ENCODE measurements around the gene LPP.
"Not testable (repeated sequence)": the region's sequence is repeated elsewhere in the genome, so short reads cannot be mapped to it uniquely, and the experiment has no call there.

Gene LPP

GRCh38 chr3:188408831-188409230, 254.9 kb downstream of the LPP start:
- DNase-seq (ENCODE audit: low spot score in 2 of 2): no peak
- Histone ChIP-seq H3K4me3 (no peak overlapping the region), H3K36me3 (replicated peaks) (no peaks in the 10 kb centered on the region), H3K27me3 (ENCODE audit: low read depth) (no peaks in the 10 kb centered on the region), H3K9me3 (no peaks in the 10 kb centered on the region), H3K4me1 (no peaks in the 10 kb centered on the region)
- in situ Hi-C loops (cut with MboI; ENCODE audit: low sequenced_read_pairs): no loop called here

- Histone ChIP-seq H3K27me3 (ENCODE audit: low read depth) (no peaks in the 10 kb centered on the region), H3K36me3 (replicated peaks) (no peaks in the 10 kb centered on the region), H3K4me3 (no peak overlapping the region), H3K9me3 (no peaks in the 10 kb centered on the region), H3K4me1 (no peaks in the 10 kb centered on the region)
- no peak for DNase-seq (ENCODE audit: low spot score in 2 of 2)
- in situ Hi-C loops (cut with MboI; ENCODE audit: low sequenced_read_pairs): no loop called here
Observed at GRCh38 chr3:188411750-188412149, 257.8 kb downstream of the LPP start.

- Histone ChIP-seq H3K9me3 (no peaks in the 10 kb centered on the region), H3K36me3 (replicated peaks) (no peaks in the 10 kb centered on the region), H3K4me3 (no peak overlapping the region), H3K27me3 (ENCODE audit: low read depth) (no peaks in the 10 kb centered on the region), H3K4me1 (no peaks in the 10 kb centered on the region)
- in situ Hi-C loops (cut with MboI; ENCODE audit: low sequenced_read_pairs): no loop called here
- no peak for DNase-seq (ENCODE audit: low spot score in 2 of 2)
Observed at GRCh38 chr3:188415196-188415595, 261.2 kb downstream of the LPP start.

GRCh38 chr3:188416041-188416440, 262.1 kb downstream of the LPP start:
- DNase-seq (ENCODE audit: low spot score in 2 of 2): no peak
- no peaks in the 10 kb centered on the region for H3K9me3 ChIP-seq
- H3K27me3 ChIP-seq (ENCODE audit: low read depth): no peaks in the 10 kb centered on the region
- H3K4me1 ChIP-seq: no peaks in the 10 kb centered on the region
- H3K4me3 ChIP-seq: no peak overlapping the region
- no peaks in the 10 kb centered on the region for H3K36me3 ChIP-seq (replicated peaks)
- in situ Hi-C loops (cut with MboI; ENCODE audit: low sequenced_read_pairs): no loop called here

- no peaks in the 10 kb centered on the region for H3K4me1 ChIP-seq
- no peaks in the 10 kb centered on the region for H3K27me3 ChIP-seq (ENCODE audit: low read depth)
- in situ Hi-C loops (cut with MboI; ENCODE audit: low sequenced_read_pairs): no loop called here
- no peaks in the 10 kb centered on the region for H3K36me3 ChIP-seq (replicated peaks)
- no peaks in the 10 kb centered on the region for H3K9me3 ChIP-seq
- DNase-seq (ENCODE audit: low spot score in 2 of 2): no peak
- no peak overlapping the region for H3K4me3 ChIP-seq
Observed at GRCh38 chr3:188417271-188417696, 263.3 kb downstream of the LPP start.

- no peak for DNase-seq (ENCODE audit: low spot score in 2 of 2)
- no peaks in the 10 kb centered on the region for H3K36me3 ChIP-seq (replicated peaks)
- in situ Hi-C loops (cut with MboI; ENCODE audit: low sequenced_read_pairs): no loop called here
- H3K4me3 ChIP-seq: no peak overlapping the region
- H3K27me3 ChIP-seq (ENCODE audit: low read depth): no peaks in the 10 kb centered on the region
- H3K9me3 ChIP-seq: no peaks in the 10 kb centered on the region
- no peaks in the 10 kb centered on the region for H3K4me1 ChIP-seq
Observed at GRCh38 chr3:188417766-188418165, 263.8 kb downstream of the LPP start.

GRCh38 chr3:188421151-188421821, 267.3 kb downstream of the LPP start:
- Histone ChIP-seq H3K36me3 (replicated peaks) (no peaks in the 10 kb centered on the region), H3K9me3 (no peaks in the 10 kb centered on the region), H3K27me3 (ENCODE audit: low read depth) (no peaks in the 10 kb centered on the region), H3K4me1 (no peaks in the 10 kb centered on the region), H3K4me3 (no peak overlapping the region)
- no peak for DNase-seq (ENCODE audit: low spot score in 2 of 2)
- in situ Hi-C loops (cut with MboI; ENCODE audit: low sequenced_read_pairs): no loop called here

GRCh38 chr3:188421836-188422540, 268.0 kb downstream of the LPP start:
- Histone ChIP-seq H3K4me1 (no peaks in the 10 kb centered on the region), H3K4me3 (no peak overlapping the region), H3K36me3 (replicated peaks) (no peaks in the 10 kb centered on the region), H3K9me3 (no peaks in the 10 kb centered on the region), H3K27me3 (ENCODE audit: low read depth) (no peaks in the 10 kb centered on the region)
- no peak for DNase-seq (ENCODE audit: low spot score in 2 of 2)
- in situ Hi-C loops (cut with MboI; ENCODE audit: low sequenced_read_pairs): no loop called here

GRCh38 chr3:188427981-188428380, 274.0 kb downstream of the LPP start:
- in situ Hi-C loops (cut with MboI; ENCODE audit: low sequenced_read_pairs); H3K36me3 ChIP-seq (replicated peaks); H3K9me3 ChIP-seq; H3K4me1 ChIP-seq; DNase-seq (ENCODE audit: low spot score in 2 of 2); H3K4me3 ChIP-seq; H3K27me3 ChIP-seq (ENCODE audit: low read depth): not testable (repeated sequence)

GRCh38 chr3:188431040-188431439, 277.1 kb downstream of the LPP start:
- no peak for DNase-seq (ENCODE audit: low spot score in 2 of 2)
- Histone ChIP-seq H3K36me3 (replicated peaks) (no peaks in the 10 kb centered on the region), H3K4me3 (no peak overlapping the region), H3K9me3 (no peaks in the 10 kb centered on the region), H3K4me1 (no peaks in the 10 kb centered on the region), H3K27me3 (ENCODE audit: low read depth) (no peaks in the 10 kb centered on the region)
- in situ Hi-C loops (cut with MboI; ENCODE audit: low sequenced_read_pairs): no loop called here

GRCh38 chr3:188431553-188431952, 277.6 kb downstream of the LPP start:
- in situ Hi-C loops (cut with MboI; ENCODE audit: low sequenced_read_pairs): no loop called here

GRCh38 chr3:188432802-188433520, 279.0 kb downstream of the LPP start:
- Histone ChIP-seq H3K4me3 (no peak overlapping the region), H3K9me3 (no peaks in the 10 kb centered on the region), H3K27me3 (ENCODE audit: low read depth) (no peaks in the 10 kb centered on the region), H3K36me3 (replicated peaks) (no peaks in the 10 kb centered on the region), H3K4me1 (no peaks in the 10 kb centered on the region)
- in situ Hi-C loops (cut with MboI; ENCODE audit: low sequenced_read_pairs): no loop called here
- no peak for DNase-seq (ENCODE audit: low spot score in 2 of 2)

More at GRCh38 chr3:188431553-188431952, 277.6 kb downstream of the LPP start:
- H3K4me3 ChIP-seq: no peak overlapping the region
- DNase-seq (ENCODE audit: low spot score in 2 of 2): no peak
- no peaks in the 10 kb centered on the region for H3K4me1 ChIP-seq
- H3K9me3 ChIP-seq: no peaks in the 10 kb centered on the region
- no peaks in the 10 kb centered on the region for H3K27me3 ChIP-seq (ENCODE audit: low read depth)
- H3K36me3 ChIP-seq (replicated peaks): no peaks in the 10 kb centered on the region

GRCh38 chr3:188433521-188434150, 279.7 kb downstream of the LPP start:
- Histone ChIP-seq H3K4me3 (no peak overlapping the region), H3K9me3 (no peaks in the 10 kb centered on the region), H3K27me3 (ENCODE audit: low read depth) (no peaks in the 10 kb centered on the region), H3K4me1 (no peaks in the 10 kb centered on the region), H3K36me3 (replicated peaks) (no peaks in the 10 kb centered on the region)
- in situ Hi-C loops (cut with MboI; ENCODE audit: low sequenced_read_pairs): no loop called here
- no peak for DNase-seq (ENCODE audit: low spot score in 2 of 2)

GRCh38 chr3:188434594-188434993, 280.6 kb downstream of the LPP start:
- no peaks in the 10 kb centered on the region for H3K27me3 ChIP-seq (ENCODE audit: low read depth)
- in situ Hi-C loops (cut with MboI; ENCODE audit: low sequenced_read_pairs): no loop called here
- no peaks in the 10 kb centered on the region for H3K4me1 ChIP-seq
- no peak overlapping the region for H3K4me3 ChIP-seq
- no peaks in the 10 kb centered on the region for H3K9me3 ChIP-seq
- no peak for DNase-seq (ENCODE audit: low spot score in 2 of 2)
- H3K36me3 ChIP-seq (replicated peaks): no peaks in the 10 kb centered on the region

All from HAP-1 (cell line).